Measurements from ENCODE around the gene STIM2.

The STIM2 gene

GRCh38 chr4:26900765-26901164 is 40.1 kb downstream of the STIM2 start:
- H3K79me2 ChIP-seq (ENCODE audit: control insufficient read depth, insufficient read depth, low read length, poor library complexity): no peaks in the 10 kb centered on the region
- no peak overlapping the region for H2BK12ac ChIP-seq (ENCODE audit: low read length)
- no peak overlapping the region for H3K4me3 ChIP-seq (ENCODE audit: low read depth, low read length)
- H3K4me2 ChIP-seq (ENCODE audit: low read length): no peak overlapping the region
- H3K9me3 ChIP-seq (ENCODE audit: insufficient read depth, low read depth, low read length): no peaks in the 10 kb centered on the region
- no peak overlapping the region for H3K9ac ChIP-seq (ENCODE audit: low read length)
- H3K27me3 ChIP-seq (ENCODE audit: insufficient read depth, low read length): no peaks in the 10 kb centered on the region
- no peak overlapping the region for H4K8ac ChIP-seq (ENCODE audit: low read depth, low read length)
- H4K12ac ChIP-seq (ENCODE audit: low read depth, low read length): no peak overlapping the region
- no peak overlapping the region for H3K27ac ChIP-seq (ENCODE audit: low read depth, low read length)
- no peak overlapping the region for H2AFZ ChIP-seq (ENCODE audit: insufficient read depth, low read length, poor library complexity)
- no CpG with 5 or more reads among the region's 2 CpGs for WGBS (ENCODE audit: extremely low coverage, insufficient coverage, insufficient read length)
- peaks cover 0 to 2% of the 10 kb centered on the region in 2 experiments for H3K4me1 ChIP-seq (ENCODE audit: control insufficient read depth in 1 of 2, insufficient read depth in 2 of 2, low read length in 2 of 2)
- no peak overlapping the region for H4K91ac ChIP-seq (ENCODE audit: low read depth, low read length)
- H2BK5ac ChIP-seq (ENCODE audit: low read depth, low read length, poor library complexity): no peak overlapping the region
- no peak overlapping the region for H2BK120ac ChIP-seq (ENCODE audit: insufficient read depth, low read length, poor library complexity)
- no peak for DNase-seq
- H3K79me1 ChIP-seq (ENCODE audit: low read length): no peaks in the 10 kb centered on the region
- no peak overlapping the region for H3K18ac ChIP-seq (ENCODE audit: low read length)
- H3K14ac ChIP-seq (ENCODE audit: low read length): no peak overlapping the region
- H3K4ac ChIP-seq (ENCODE audit: low read depth, low read length): no peak overlapping the region
- H3K23ac ChIP-seq (ENCODE audit: low read length): no peak overlapping the region
- no peak overlapping the region for H2AK5ac ChIP-seq (ENCODE audit: low read length)
- H3K36me3 ChIP-seq (ENCODE audit: control insufficient read depth in 1 of 2, insufficient read depth in 2 of 2, low read length in 2 of 2): no peaks in the 10 kb centered on the region

GRCh38 chr4:26905172-26905571 is 44.5 kb downstream of the STIM2 start:
- no peak overlapping the region for H2BK120ac ChIP-seq (ENCODE audit: insufficient read depth, low read length, poor library complexity)
- no peak overlapping the region for H2BK5ac ChIP-seq (ENCODE audit: low read depth, low read length, poor library complexity)
- no peak overlapping the region for H3K23ac ChIP-seq (ENCODE audit: low read length)
- no peak overlapping the region for H3K18ac ChIP-seq (ENCODE audit: low read length)
- no peak overlapping the region for H4K12ac ChIP-seq (ENCODE audit: low read depth, low read length)
- no peak overlapping the region for H2BK12ac ChIP-seq (ENCODE audit: low read length)
- no peak overlapping the region for H3K4me2 ChIP-seq (ENCODE audit: low read length)
- WGBS (ENCODE audit: extremely low coverage, insufficient coverage, insufficient read length): 100% methylated on average over 1 of the region's 2 CpGs
- no peak overlapping the region for H4K8ac ChIP-seq (ENCODE audit: low read depth, low read length)
- peaks cover 0 to 2% of the 10 kb centered on the region in 2 experiments for H3K36me3 ChIP-seq (ENCODE audit: control insufficient read depth in 1 of 2, insufficient read depth in 2 of 2, low read length in 2 of 2)
- no peak overlapping the region for H3K14ac ChIP-seq (ENCODE audit: low read length)
- H3K9ac ChIP-seq (ENCODE audit: low read length): no peak overlapping the region
- no peak overlapping the region for H3K4ac ChIP-seq (ENCODE audit: low read depth, low read length)
- H3K27ac ChIP-seq (ENCODE audit: low read depth, low read length): no peak overlapping the region
- no peak overlapping the region for H2AK5ac ChIP-seq (ENCODE audit: low read length)
- no peak for DNase-seq
- no peaks in the 10 kb centered on the region for H3K79me2 ChIP-seq (ENCODE audit: control insufficient read depth, insufficient read depth, low read length, poor library complexity)
- H3K79me1 ChIP-seq (ENCODE audit: low read length): no peaks in the 10 kb centered on the region
- no peaks in the 10 kb centered on the region for H3K27me3 ChIP-seq (ENCODE audit: insufficient read depth, low read length)
- no peak overlapping the region for H3K4me3 ChIP-seq (ENCODE audit: low read depth, low read length)
- peaks cover 0 to 4% of the 10 kb centered on the region in 2 experiments for H3K4me1 ChIP-seq (ENCODE audit: control insufficient read depth in 1 of 2, insufficient read depth in 2 of 2, low read length in 2 of 2)
- no peak overlapping the region for H2AFZ ChIP-seq (ENCODE audit: insufficient read depth, low read length, poor library complexity)
- no peaks in the 10 kb centered on the region for H3K9me3 ChIP-seq (ENCODE audit: insufficient read depth, low read depth, low read length)
- H4K91ac ChIP-seq (ENCODE audit: low read depth, low read length): no peak overlapping the region

DNA sequence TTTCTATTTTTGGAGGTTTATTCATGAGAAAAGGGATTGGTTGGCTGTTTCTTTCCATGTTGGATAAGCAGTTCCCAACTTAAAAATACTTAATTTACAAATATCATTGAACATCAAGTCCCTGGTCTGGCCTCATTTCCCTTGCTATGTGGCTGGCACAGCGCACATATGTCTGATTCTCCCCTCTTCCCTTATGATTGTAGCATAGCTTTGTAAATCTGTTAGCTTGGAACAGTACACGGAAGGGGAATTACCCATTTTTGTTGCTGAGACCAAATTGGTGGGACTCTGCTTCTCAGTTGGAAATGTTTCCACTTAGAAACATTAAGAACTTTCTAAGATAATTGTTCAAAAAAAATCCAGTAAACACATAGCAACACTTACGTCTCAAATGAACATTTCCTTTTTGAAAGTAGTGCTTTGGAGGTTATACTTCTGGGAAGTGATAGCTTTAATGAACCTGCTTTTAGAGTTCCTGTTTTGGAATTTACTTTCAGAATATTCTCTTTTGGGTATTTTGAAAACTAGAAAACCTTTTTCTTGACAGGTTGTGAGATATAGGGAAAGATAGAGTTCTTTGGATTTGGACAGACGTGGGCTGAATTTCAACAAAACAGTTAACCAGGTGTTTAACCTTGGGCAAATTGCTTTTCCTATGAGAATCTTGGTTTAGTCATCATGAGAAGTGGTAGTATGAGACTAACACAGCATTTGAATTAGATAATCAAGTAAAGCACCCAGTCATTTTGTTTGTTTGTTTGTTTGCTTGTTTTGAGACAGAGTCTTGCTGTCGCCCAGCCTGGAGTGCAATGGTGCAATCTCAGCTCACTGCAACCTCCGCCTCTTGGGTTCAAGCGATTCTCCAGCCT is 47.3 kb downstream of the STIM2 start:
- no peak overlapping the region for H4K91ac ChIP-seq (ENCODE audit: low read depth, low read length)
- no peak overlapping the region for H3K4ac ChIP-seq (ENCODE audit: low read depth, low read length)
- H2AK5ac ChIP-seq (ENCODE audit: low read length): no peak overlapping the region
- no peak overlapping the region for H2AFZ ChIP-seq (ENCODE audit: insufficient read depth, low read length, poor library complexity)
- no peak overlapping the region for H3K9ac ChIP-seq (ENCODE audit: low read length)
- no peak overlapping the region for H4K12ac ChIP-seq (ENCODE audit: low read depth, low read length)
- no CpG with 5 or more reads among the region's 7 CpGs for WGBS (ENCODE audit: extremely low coverage, insufficient coverage, insufficient read length)
- no peaks in the 10 kb centered on the region for H3K9me3 ChIP-seq (ENCODE audit: insufficient read depth, low read depth, low read length)
- no peak overlapping the region for H3K18ac ChIP-seq (ENCODE audit: low read length)
- no peak overlapping the region for H3K23ac ChIP-seq (ENCODE audit: low read length)
- H2BK120ac ChIP-seq (ENCODE audit: insufficient read depth, low read length, poor library complexity): no peak overlapping the region
- H3K27me3 ChIP-seq (ENCODE audit: insufficient read depth, low read length): no peaks in the 10 kb centered on the region
- H3K4me3 ChIP-seq (ENCODE audit: low read depth, low read length): no peak overlapping the region
- H3K27ac ChIP-seq (ENCODE audit: low read depth, low read length): no peak overlapping the region
- H2BK12ac ChIP-seq (ENCODE audit: low read length): no peak overlapping the region
- peaks cover 0 to 4% of the 10 kb centered on the region in 2 experiments for H3K4me1 ChIP-seq (ENCODE audit: control insufficient read depth in 1 of 2, insufficient read depth in 2 of 2, low read length in 2 of 2)
- no peak overlapping the region for H2BK5ac ChIP-seq (ENCODE audit: low read depth, low read length, poor library complexity)
- no peaks in the 10 kb centered on the region for H3K79me1 ChIP-seq (ENCODE audit: low read length)
- H3K36me3 ChIP-seq (ENCODE audit: control insufficient read depth in 1 of 2, insufficient read depth in 2 of 2, low read length in 2 of 2): peaks cover 0 to 2% of the 10 kb centered on the region in 2 experiments
- H3K79me2 ChIP-seq (ENCODE audit: control insufficient read depth, insufficient read depth, low read length, poor library complexity): no peaks in the 10 kb centered on the region
- H3K14ac ChIP-seq (ENCODE audit: low read length): no peak overlapping the region
- no peak for DNase-seq
- H4K8ac ChIP-seq (ENCODE audit: low read depth, low read length): no peak overlapping the region
- no peak overlapping the region for H3K4me2 ChIP-seq (ENCODE audit: low read length)

DNA sequence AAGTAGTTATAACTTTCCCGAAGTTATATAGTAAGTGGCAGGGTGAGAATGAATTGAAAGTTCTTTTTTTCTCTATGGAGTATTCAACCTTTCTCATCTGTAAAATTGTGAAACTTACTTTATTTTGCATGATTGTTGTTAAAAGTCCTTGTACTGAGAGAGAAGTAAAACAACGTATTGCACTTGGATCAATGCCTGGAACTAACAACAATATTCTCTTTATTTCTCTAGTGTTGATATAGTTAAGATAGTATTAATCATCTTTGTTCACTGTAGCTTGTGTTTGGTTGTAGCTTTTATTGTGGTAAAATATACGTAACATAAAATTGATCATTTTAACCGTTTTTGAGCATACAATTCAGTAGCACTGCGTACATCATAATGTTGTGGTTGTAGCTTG is 48.7 kb downstream of the STIM2 start:
- Histone ChIP-seq H3K9ac (ENCODE audit: low read length) (no peak overlapping the region), H2BK12ac (ENCODE audit: low read length) (no peak overlapping the region), H4K91ac (ENCODE audit: low read depth, low read length) (no peak overlapping the region), H3K4ac (ENCODE audit: low read depth, low read length) (no peak overlapping the region), H2AK5ac (ENCODE audit: low read length) (no peak overlapping the region), H3K36me3 (ENCODE audit: control insufficient read depth in 1 of 2, insufficient read depth in 2 of 2, low read length in 2 of 2) (peaks cover 0 to 2% of the 10 kb centered on the region in 2 experiments), H3K4me3 (ENCODE audit: low read depth, low read length) (no peak overlapping the region), H2BK120ac (ENCODE audit: insufficient read depth, low read length, poor library complexity) (no peak overlapping the region), H3K79me1 (ENCODE audit: low read length) (no peaks in the 10 kb centered on the region), H3K4me1 (ENCODE audit: control insufficient read depth in 1 of 2, insufficient read depth in 2 of 2, low read length in 2 of 2) (peaks cover 0 to 4% of the 10 kb centered on the region in 2 experiments), H4K8ac (ENCODE audit: low read depth, low read length) (no peak overlapping the region), H3K4me2 (ENCODE audit: low read length) (no peak overlapping the region), H2AFZ (ENCODE audit: insufficient read depth, low read length, poor library complexity) (no peak overlapping the region), H3K9me3 (ENCODE audit: insufficient read depth, low read depth, low read length) (no peaks in the 10 kb centered on the region), H4K12ac (ENCODE audit: low read depth, low read length) (no peak overlapping the region), H3K14ac (ENCODE audit: low read length) (no peak overlapping the region), H3K23ac (ENCODE audit: low read length) (no peak overlapping the region), H3K27ac (ENCODE audit: low read depth, low read length) (no peak overlapping the region), H3K27me3 (ENCODE audit: insufficient read depth, low read length) (no peaks in the 10 kb centered on the region), H2BK5ac (ENCODE audit: low read depth, low read length, poor library complexity) (no peak overlapping the region), H3K79me2 (ENCODE audit: control insufficient read depth, insufficient read depth, low read length, poor library complexity) (no peaks in the 10 kb centered on the region), H3K18ac (ENCODE audit: low read length) (no peak overlapping the region)
- no peak for DNase-seq
- no CpG with 5 or more reads among the region's 5 CpGs for WGBS (ENCODE audit: extremely low coverage, insufficient coverage, insufficient read length)
